GM21576 (cell line): ENCODE data around the gene CSPG4.
"Not testable (repeated sequence)": the region's sequence is repeated elsewhere in the genome, so short reads cannot be mapped to it uniquely, and the experiment has no call there.

Experiments used
- ATAC-seq: cut with Tn5 transposase; IDR thresholded peaks from one replicate; pipeline ENCODE4 v1.9.1; 2021; ENCODE audit warnings: mild to moderate bottlenecking, moderate library complexity; ENCODE audit not compliant: unreplicated experiment

The CSPG4 gene

DNA sequence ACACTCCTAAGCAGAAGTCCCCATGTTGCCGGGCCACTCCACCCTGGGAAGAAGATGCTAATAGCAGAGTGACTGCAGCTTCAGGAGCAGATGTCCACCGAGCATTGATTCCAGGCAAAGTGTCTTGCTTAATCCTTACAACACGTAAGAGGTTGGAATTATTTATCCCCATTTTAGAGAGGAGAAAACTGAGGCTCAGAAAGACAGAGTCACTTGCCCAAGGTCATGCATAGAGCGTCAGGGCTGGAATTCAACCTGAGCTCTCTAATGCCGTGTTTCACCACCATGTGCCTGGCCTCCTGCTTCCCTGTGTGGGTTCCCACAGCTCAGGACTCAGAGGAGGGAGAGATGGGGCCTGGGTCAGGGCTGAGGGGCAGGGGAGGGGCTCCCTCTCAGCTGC, 7.3 kb downstream of the CSPG4 start:
- ATAC-seq: not testable (repeated sequence)

- no peak for ATAC-seq
Measured at GRCh38 chr15:75704618-75705017, 8.0 kb downstream of the CSPG4 start.

DNA sequence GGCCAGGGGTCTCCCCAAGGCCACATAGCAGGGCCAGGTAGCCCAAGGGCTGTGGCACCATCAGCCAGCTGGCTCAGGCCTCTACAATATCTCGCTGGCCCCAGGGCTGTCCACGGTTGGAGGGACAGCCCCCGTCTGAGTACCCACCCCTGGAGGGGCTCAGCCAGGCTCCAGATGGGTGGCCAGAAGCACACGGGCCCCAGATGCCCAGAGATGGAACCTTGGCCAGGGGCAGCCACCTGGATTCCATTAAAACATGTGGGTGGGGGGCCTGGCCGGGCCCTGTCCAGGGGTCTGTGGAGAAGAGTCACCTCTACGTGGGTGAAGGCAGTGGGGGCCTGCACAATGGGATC, 8.4 kb downstream of the CSPG4 start:
- ATAC-seq: no peak

DNA sequence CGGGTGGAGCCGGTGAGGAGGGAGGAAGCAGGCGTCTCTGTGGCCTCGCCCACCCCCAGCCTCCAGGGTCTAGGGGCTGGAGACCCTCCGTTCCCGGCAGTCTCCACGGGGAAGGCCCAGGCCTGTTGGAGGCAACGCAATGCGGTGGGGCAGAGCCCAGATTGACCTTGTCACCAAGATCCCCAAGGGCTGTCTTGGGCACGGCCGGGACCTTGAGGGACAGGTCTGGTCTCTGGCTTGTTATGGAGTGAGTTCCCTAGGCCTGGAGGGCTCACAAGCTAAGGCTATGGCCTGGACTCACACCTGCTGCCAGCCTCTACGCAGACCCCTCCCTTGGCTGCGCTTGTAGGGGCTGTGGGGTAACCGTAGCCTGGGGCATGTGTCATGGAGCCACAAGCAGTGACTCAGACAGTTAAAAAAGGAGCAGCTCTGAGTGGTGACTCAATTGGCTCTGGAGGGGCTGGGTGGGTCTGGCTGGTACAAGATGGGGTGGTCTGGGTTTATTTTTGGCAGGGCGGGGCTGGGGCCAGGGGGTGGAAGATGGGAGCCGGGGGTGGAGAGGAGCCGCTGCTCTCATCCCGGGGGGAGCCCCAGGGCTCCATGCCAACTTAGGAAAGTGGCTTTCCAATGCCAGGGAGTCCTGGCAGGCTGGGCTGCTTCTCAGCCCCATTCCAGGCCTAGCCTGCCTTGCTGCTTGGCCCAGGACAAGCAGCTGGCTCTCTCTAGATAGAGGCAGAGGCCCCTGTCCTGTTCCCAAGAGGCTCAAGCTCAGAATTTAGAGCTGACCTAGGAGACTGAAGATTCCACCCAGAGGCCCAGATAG, 9.0 kb downstream of the CSPG4 start:
- not testable (repeated sequence) for ATAC-seq

GRCh38 chr15:75702436-75702835, 10.2 kb downstream of the CSPG4 start:
- no peak for ATAC-seq

DNA sequence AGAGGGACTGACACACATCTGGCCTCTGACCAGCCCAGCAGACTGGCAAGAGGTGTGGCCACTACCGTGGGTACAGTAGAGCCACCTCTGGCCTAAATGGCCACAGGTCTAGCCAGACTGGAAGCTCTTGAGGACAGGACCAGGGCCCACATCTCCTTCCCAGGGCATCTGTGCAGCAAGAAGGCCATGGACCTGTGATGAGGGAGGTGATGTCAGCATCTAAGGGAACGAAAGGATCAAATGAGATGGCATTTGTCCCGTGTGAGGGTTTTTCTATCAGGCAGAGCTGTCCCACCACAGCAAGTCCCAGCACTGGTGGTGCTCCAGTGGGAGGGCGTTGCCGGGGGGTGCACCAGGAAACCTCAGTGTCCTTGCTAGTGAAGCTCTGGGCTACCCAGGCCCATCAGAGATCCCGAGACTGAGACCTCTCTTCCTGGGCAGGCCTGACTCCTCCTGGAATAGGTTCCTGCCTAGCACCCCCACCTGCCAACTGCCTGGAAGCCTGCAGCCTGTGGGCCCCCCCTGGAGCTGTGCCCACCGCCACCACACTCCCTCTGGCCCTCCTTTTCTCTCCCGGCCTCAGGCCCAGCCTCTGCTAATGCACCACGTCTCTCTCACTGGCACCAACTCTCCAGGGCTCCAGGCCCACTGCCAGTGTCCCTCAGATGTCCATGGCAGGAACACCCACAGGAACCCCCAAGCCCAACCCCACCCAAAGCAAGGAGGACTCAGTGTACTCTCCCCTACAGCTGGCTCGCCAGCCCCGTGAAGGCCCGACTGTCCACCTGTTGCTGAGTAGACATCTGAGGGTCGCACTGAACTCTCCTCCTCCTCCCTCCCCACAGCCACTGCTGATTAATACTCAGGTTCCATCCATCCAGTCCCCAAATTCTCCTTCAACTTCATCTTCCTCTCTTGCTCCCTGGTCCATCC, 11.3 kb downstream of the CSPG4 start:
- ATAC-seq: not testable (repeated sequence)

- peak; percentile 42 for ATAC-seq
Measured at GRCh38 chr15:75699961-75700874, 12.4 kb downstream of the CSPG4 start.

- ATAC-seq: not testable (repeated sequence)
Measured at GRCh38 chr15:75699517-75699916, 13.1 kb downstream of the CSPG4 start.

- ATAC-seq: not testable (repeated sequence)
Measured at GRCh38 chr15:75697974-75698747, 14.5 kb downstream of the CSPG4 start.

GRCh38 chr15:75697523-75697922, 15.1 kb downstream of the CSPG4 start:
- ATAC-seq: no peak

GRCh38 chr15:75696854-75697259, 15.8 kb downstream of the CSPG4 start:
- no peak for ATAC-seq

DNA sequence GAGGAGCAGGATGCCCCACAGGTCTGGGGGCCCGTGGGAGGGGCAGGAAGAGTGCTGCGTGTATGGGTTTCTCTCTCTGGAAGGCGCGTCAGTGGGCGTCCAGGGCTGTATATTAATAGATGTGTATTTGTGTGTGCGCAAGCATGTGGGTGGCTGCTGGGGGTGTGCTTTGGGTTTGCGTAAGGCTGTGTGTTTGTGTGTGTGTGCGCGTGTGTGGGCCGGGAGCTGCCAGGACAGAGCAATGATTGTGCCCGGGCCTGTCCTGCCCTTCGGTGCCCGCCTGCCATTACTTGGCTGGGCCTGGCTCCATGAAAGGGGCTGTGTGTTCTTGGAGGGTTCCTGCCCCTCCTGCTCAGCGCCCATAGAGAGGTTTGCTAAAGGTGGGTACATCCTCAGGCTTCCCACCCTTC, 16.3 kb downstream of the CSPG4 start:
- no peak for ATAC-seq

DNA sequence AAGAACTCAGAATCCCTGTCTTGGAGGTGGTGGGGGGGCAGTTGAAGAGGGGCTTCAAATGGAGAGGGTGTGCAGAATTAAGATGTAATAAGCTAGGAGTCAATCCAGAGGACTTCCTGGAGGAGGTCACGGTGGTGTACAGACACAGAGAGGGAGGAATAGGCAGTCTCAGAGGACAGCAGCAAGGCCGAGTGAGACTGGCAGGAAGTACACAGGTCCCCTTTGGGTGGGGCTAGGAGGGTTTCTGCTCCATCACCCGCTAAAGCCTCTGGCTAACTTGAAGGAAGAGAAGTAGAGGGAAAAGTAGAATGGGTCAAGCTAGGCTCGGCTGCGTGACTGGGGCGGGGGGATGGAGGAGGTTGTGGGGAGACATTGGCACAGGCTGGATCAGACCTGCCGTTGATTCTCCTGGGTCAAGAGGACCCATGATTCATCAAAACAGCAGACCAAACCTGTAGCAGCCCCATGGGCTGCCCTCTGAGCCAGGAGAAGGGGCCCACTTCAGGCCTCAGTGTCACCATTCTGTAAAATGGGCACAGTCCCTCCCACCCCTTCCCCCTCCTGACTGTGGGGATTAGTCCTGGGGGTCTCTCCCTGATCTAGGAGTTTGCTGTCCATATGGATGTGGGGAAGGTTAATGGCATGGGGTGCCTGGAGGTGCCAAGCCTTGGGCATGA, 16.9 kb downstream of the CSPG4 start:
- no peak for ATAC-seq

GRCh38 chr15:75695220-75695619, 17.4 kb downstream of the CSPG4 start:
- ATAC-seq: no peak

- ATAC-seq: no peak
Measured at GRCh38 chr15:75694241-75695182, 18.1 kb downstream of the CSPG4 start.

DNA sequence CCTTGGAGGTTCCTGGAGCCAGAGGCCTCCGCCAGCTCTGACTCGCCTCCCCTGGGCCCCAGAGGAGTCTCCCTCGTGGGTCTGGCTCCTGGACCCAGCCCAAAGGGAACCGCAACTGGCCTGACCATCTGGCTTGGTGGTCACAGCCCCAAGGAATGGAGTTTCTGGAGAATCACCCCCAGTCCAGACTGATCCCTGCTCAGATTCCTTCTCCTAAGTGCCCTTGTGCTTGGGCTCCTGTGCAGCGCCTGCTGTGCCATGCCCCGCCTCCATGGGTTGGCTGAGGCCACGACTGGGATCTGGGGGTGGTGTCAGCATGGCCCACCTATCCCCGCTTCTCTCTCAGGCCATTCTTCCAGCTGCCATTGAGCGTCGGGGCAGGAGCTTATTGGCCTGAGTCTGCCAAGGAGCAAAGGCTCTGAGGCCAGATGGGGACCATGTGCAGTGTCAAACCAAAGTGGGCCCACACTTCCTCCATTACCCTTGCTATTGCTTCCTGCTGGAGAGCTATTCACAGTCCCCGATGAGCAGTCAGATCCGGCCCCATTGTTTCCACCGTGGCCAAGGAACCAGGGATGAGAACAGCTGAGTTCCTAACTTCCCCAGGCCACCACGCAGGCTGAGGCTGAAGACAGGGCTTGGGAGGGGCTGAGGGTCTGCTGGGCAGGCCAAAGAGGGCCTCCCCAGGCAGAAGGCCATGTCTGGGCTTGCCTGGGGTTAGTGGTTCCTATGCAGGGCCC, 19.0 kb downstream of the CSPG4 start:
- no peak for ATAC-seq

GRCh38 chr15:75693028-75693427, 19.6 kb downstream of the CSPG4 start:
- ATAC-seq: not testable (repeated sequence)

GRCh38 chr15:75692311-75692710, 20.3 kb downstream of the CSPG4 start:
- ATAC-seq: not testable (repeated sequence)
